Adrenal gland (tissue), 12 donors: ENCODE data around the gene CBR4. TPM values are rescaled to one million over a fixed set of nuclear protein-coding genes. Genes with fewer than 3 reads are reported as not detected.
"Not testable (repeated sequence)": the region's sequence is repeated elsewhere in the genome, so short reads cannot be mapped to it uniquely, and the experiment has no call there.

Experiments used
- DNase-seq, 7 donors: peaks; one replicate each; pipeline ENCODE4 v3.0.0-alpha.2; 2019 to 2020
- H3K27ac ChIP-seq, 5 donors: fragments of 200-600 bp; sonication (generic) in 4 of 5; 1 replicate in 3 of 5; 2 replicates in 2 of 5; pipeline versions ENCODE4 v1.5.1 to v1.8.0; 2016 to 2020; ENCODE audit warnings: mild to moderate bottlenecking in 1 of 5
- H3K27me3 ChIP-seq: fragments of 200-600 bp; 2 replicates; pipeline ENCODE4 v1.8.0; 2021
- H3K36me3 ChIP-seq, 2 donors: fragments of 200-600 bp; replicated peaks in 1 of 2; 1 replicate in 1 of 2; 2 replicates in 1 of 2; pipeline versions ENCODE4 v1.5.1 to v1.8.0; 2018 to 2022
- H3K4me1 ChIP-seq, 2 donors: fragments of 200-600 bp; replicated peaks in 1 of 2; 1 replicate in 1 of 2; 2 replicates in 1 of 2; pipeline versions ENCODE4 v1.5.1 to v1.8.0; 2018 to 2021
- H3K4me3 ChIP-seq, 4 donors: fragments of 200-600 bp; sonication (generic) in 3 of 4; one replicate each; pipeline ENCODE4 v1.5.1; 2016 to 2018
- H3K9me3 ChIP-seq, 3 donors: fragments of 200-600 bp; sonication (generic) in 1 of 3; replicated peaks in 1 of 3; 1 replicate in 2 of 3; 2 replicates in 1 of 3; pipeline versions ENCODE4 v1.5.1 to v1.8.0; 2016 to 2021
- POLR2A ChIP-seq, 2 donors: fragments of 450-650 bp; IDR thresholded peaks; one replicate each; pipeline ENCODE4 v1.6.1; 2017; ENCODE audit warnings: antibody characterized with exemption in 2 of 2, mild to moderate bottlenecking in 2 of 2, moderate library complexity in 1 of 2
- WGBS, 4 donors: extraction: QIAGEN DNeasy Blood & Tissue Kit in 2 of 4; methylation state at CpG; one replicate each; pipeline versions ENCODE4 v1.1.5 to v1.1.7; 2013 to 2017; 5-methylcytosine and 5-hydroxymethylcytosine counted together
- intact Hi-C, 2 donors: fragments of 100-400 bp; cut with DNase I; formaldehyde crosslinking; loops; one replicate each; pipeline versions ENCODE4 v1.14.1 to v1.15.0; 2022 to 2023
- polyA plus RNA-seq, 3 donors: library from polyadenylated mRNA; stranded (reverse); fragments of 200-250 nt in 2 of 3; fragments of 350-450 nt in 1 of 3; fragmentation: Illumina TruSeq in 1 of 3; extraction: RNeasy Lipid Tissue Mini Kit (QIAGEN cat#74804) in 1 of 3; gene quantifications; one replicate each; pipeline ENCODE4 v1.2.3, GENCODE V29; 2013 to 2014
- total RNA-seq, 9 donors: library from RNA; depleted of rRNA in 4 of 9; stranded (reverse); fragments of >200 nt in 4 of 9; fragments of 120-200 nt in 1 of 9; fragmentation: NEBNext Ultra II Directional in 1 of 9; extraction: Animal tissue kit (Norgen Biotek cat#: 25700) in 1 of 9; gene quantifications; one replicate each; pipeline versions ENCODE4 v1.1.0 to v1.2.4, GENCODE V29; 2013 to 2023
- TF ChIP-seq, protein P1 (sequence below), 6 experiments: fragments of 450-650 bp in 4 of 6; fragments of 200-600 bp in 2 of 6; sonication (generic) in 1 of 6; IDR thresholded peaks; 1 replicate in 5 of 6; 2 replicates in 1 of 6; pipeline versions ENCODE4 v1.5.1 to v1.8.0; 2016 to 2021; ENCODE audit warnings: antibody characterized with exemption in 6 of 6, mild to moderate bottlenecking in 2 of 6, moderate library complexity in 1 of 6
- donor health status: healthy with polysubstance abuse.
- donor health status: Bipolar disorder and iron deficiency.
- donor health status: DM: yes; HTN: yes; CAD: no.
- donor health status: DM: no; HTN: no; CAD: no.
- donor health status: DM: no; HTN: no; CAD: no.
- donor health status: DM: yes; HTN: yes; CAD: no.

The CBR4 gene
- total and polyA plus RNA-seq, 12 donors, result 9.6 to 34.6 (median 20.7) TPM

DNA sequence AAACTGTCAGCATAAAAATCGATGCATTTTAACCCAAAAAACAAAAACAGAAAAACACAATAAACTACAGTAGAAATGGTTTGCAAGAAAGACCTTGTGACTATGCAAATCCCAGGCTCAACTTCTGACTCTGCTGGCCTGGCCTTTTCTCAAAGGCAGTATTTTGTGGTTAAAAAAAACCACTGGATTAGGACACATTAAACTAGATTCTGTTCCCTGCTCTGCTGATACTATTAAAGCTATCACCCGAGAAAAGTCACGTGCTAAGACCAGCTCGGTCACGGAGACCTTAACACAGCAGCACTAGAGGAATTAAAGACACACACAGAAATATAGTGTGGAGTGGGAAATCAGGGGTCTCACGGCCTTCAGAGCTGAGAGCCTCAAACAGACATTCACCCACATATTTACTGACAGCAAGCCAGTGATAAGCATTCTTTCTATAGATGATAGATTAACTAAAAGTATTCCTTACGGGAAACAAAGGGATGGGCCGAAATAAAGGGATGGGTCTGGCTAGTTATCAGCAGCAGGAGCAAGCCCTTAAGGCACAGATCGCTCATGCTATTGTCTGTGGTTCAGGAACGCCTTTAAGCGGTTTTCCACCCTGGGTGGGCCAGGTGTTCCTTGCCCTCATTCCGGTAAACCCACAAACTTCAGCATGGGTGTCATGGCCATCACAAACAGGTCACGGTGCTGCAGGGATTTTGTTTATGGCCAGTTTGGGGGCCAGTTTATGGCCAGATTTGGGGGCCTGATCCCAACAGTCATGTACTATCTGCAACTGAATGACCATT, 16.1 kb downstream of the CBR4 start:
- peak overlapping the region in 1 of 5 donors; percentile 22 for H3K27ac ChIP-seq
- DNase-seq, result peak in 1 of 7 donors; percentile 3
- WGBS, 4 donors, result 70 to 78% (median 74%) methylated on average over 13 of the region's 13 CpGs
- no peaks in the 10 kb centered on the region for H3K9me3 ChIP-seq
- peaks cover 0 to 11% of the 10 kb centered on the region in 2 donors for H3K4me1 ChIP-seq
- intact Hi-C loops, result no loop called here
- H3K4me3 ChIP-seq, result no peak overlapping the region
- H3K27me3 ChIP-seq, result no peaks in the 10 kb centered on the region
- TF ChIP-seq, protein P1, sequence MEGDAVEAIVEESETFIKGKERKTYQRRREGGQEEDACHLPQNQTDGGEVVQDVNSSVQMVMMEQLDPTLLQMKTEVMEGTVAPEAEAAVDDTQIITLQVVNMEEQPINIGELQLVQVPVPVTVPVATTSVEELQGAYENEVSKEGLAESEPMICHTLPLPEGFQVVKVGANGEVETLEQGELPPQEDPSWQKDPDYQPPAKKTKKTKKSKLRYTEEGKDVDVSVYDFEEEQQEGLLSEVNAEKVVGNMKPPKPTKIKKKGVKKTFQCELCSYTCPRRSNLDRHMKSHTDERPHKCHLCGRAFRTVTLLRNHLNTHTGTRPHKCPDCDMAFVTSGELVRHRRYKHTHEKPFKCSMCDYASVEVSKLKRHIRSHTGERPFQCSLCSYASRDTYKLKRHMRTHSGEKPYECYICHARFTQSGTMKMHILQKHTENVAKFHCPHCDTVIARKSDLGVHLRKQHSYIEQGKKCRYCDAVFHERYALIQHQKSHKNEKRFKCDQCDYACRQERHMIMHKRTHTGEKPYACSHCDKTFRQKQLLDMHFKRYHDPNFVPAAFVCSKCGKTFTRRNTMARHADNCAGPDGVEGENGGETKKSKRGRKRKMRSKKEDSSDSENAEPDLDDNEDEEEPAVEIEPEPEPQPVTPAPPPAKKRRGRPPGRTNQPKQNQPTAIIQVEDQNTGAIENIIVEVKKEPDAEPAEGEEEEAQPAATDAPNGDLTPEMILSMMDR (IDR thresholded peaks at IDR 0.05), result no peak
- no peak for TF ChIP-seq POLR2A (IDR thresholded peaks at IDR 0.05)
- no peaks in the 10 kb centered on the region for H3K36me3 ChIP-seq

GRCh38 chr4:168992952-168993482, 17.0 kb downstream of the CBR4 start:
- H3K4me1 ChIP-seq, H3K9me3 ChIP-seq, H3K36me3 ChIP-seq, intact Hi-C loops, H3K27ac ChIP-seq, H3K27me3 ChIP-seq, DNase-seq, H3K4me3 ChIP-seq: not testable (repeated sequence)
- WGBS, 4 donors, result 97 to 99% (median 97%) methylated on average over 6 to 7 of the region's 7 CpGs

DNA sequence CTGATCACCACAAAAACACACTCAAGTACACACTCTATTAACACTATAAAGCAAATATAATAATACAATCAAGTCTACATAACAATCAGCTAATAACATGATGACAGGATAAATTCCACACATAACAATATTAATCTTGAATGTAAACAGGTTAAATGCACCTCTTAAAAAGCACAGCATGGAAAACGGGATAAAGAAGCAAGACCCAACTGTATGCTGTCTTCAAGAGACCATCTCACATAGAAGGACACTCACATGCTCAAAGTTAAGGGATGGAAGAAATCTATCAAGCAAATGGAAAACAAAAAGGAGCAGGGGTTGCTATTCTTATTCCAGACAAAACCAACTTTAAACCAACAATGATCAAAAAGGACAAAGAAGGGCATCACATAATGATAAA, 28.1 kb downstream of the CBR4 start:
- Histone ChIP-seq H3K27ac (no peak overlapping the region), H3K36me3 (peaks cover 0 to 7% of the 10 kb centered on the region in 2 donors), H3K9me3 (peaks cover 0 to 13% (median 0%) of the 10 kb centered on the region in 3 donors), H3K4me1 (no peaks in the 10 kb centered on the region), H3K27me3 (no peaks in the 10 kb centered on the region), H3K4me3 (no peak overlapping the region)
- DNase-seq, result no peak
- TF ChIP-seq POLR2A (IDR thresholded peaks at IDR 0.05), result no peak
- TF ChIP-seq, protein P1 (IDR thresholded peaks at IDR 0.05), result no peak
- intact Hi-C loops, result no loop called here
- WGBS, 4 donors, result 83 to 100% (median 96%) methylated on average over 1 of the region's 1 CpG

- intact Hi-C loops, result no loop called here
- H3K27me3 ChIP-seq, result no peaks in the 10 kb centered on the region
- no peak overlapping the region for H3K4me3 ChIP-seq
- H3K36me3 ChIP-seq, result peaks cover 0 to 4% of the 10 kb centered on the region in 2 donors
- DNase-seq, result no peak
- peaks cover 0 to 13% (median 0%) of the 10 kb centered on the region in 3 donors for H3K9me3 ChIP-seq
- no peaks in the 10 kb centered on the region for H3K4me1 ChIP-seq
- H3K27ac ChIP-seq, result no peak overlapping the region
- TF ChIP-seq, protein P1 (IDR thresholded peaks at IDR 0.05), result no peak
- TF ChIP-seq POLR2A (IDR thresholded peaks at IDR 0.05), result no peak
Observed at GRCh38 chr4:168981460-168981859, 28.6 kb downstream of the CBR4 start.
